GM18520 (cell line): Measurements from ENCODE around the gene UBE2G1.
"Not testable (repeated sequence)": the region's sequence is repeated elsewhere in the genome, so short reads cannot be mapped to it uniquely, and the experiment has no call there.

Experiments used
- ATAC-seq: cut with Tn5 transposase; IDR thresholded peaks from one replicate; pipeline ENCODE4 v1.9.1; 2021; ENCODE audit not compliant: unreplicated experiment

The UBE2G1 gene

DNA sequence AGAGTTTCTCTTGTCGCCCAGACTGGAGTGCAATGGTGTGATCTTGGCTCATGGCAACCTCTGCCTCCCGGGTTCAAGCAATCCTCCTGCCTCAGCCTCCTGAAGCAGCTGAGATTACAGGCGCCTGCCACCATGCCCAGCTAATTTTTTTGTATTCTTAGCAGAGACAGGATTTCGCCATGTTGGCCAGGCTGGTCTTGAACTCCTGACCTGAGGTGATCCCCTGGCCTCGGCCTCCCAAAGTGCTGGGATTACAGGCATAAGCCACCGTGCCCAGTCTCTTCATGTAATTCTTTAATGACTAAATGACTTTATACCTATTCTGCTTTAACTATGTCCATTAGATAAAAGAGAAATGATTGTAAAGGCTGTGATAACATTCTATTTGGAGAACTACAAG, 111.2 kb downstream of the UBE2G1 start:
- not testable (repeated sequence) for ATAC-seq

DNA sequence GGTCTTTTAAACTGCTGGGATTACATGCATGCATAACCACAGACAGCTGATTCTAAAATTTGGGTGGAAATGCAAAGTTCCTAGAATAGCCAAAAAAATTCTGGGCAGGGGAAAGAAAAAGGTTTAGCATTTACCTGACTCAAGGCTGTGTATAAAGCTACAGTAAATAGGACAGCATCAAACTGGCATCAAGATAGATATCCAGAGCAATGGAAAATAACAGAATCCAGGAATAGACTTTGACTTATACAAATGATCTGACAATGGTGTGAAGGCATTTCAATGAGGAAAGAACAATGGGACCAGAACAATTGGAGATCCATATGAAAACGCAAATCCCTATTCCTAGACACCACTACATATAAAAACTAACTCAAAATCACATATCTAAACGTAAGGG, 115.6 kb downstream of the UBE2G1 start:
- ATAC-seq: no peak

GRCh38 chr17:4249452-4250029, 116.9 kb downstream of the UBE2G1 start:
- ATAC-seq: no peak

DNA sequence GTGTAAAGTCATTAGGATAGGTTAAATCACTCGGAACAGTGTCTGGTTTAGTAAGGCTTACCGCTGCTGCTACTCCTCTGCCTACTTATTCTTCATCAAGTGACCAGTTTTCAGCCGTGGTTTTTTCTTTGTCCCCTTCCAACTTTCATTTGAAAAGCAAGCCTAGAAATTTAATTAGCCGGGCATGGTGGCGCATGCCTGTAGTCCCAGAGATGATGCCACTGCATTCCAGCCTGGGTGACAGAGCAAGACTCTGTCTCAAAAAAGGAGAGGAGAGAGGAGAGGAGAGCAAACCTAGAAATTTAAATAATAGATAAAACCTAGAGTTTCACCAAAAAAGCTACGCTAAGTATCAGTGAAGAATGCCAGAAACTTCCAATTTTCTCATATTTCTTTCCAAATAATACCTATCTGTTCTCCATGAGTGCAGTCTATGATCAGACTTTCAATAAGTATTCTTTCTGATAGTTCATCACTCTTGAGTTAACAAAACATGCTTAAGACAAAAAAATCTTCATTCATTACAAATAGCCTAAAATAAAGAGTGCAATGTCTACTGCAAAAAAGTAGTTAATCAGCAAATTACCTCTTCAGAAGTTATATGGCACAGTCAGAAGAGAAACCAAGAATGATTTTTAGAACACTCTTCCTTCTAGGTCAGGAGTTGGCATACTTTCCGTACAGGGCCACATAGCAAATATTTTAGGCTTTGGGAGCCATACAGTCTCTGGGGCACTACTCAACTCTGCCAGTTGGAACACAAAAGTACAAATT, 117.8 kb downstream of the UBE2G1 start:
- no peak for ATAC-seq

GRCh38 chr17:4247971-4248388, 118.5 kb downstream of the UBE2G1 start:
- no peak for ATAC-seq

- no peak for ATAC-seq
Observed at GRCh38 chr17:4247361-4247970, 119.0 kb downstream of the UBE2G1 start.

- no peak for ATAC-seq
Observed at GRCh38 chr17:4246674-4247073, 119.8 kb downstream of the UBE2G1 start.

DNA sequence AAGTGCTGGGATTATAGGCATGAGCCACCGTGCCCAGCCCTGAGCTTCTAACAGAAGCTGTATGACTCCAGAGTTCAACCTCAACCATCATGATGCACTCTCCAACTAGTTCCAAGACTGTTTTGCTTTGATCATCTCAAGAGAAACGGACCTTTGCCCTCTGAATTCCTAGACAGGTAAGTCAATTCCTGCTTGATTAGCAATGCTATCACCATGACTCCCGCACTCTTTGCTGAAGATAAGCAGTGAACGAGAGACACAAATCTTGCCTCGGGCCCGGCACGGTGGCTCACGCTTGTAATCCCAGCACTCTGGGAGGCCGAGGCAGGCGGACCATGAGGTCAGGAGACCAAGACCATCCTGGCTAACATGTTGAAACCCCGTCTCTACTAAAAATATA, 124.9 kb downstream of the UBE2G1 start:
- no peak for ATAC-seq

- no peak for ATAC-seq
Observed at GRCh38 chr17:4236456-4236855, 130.0 kb downstream of the UBE2G1 start.

GRCh38 chr17:4235372-4236279, 130.8 kb downstream of the UBE2G1 start:
- no peak for ATAC-seq

GRCh38 chr17:4234401-4234800, 132.1 kb downstream of the UBE2G1 start:
- no peak for ATAC-seq

DNA sequence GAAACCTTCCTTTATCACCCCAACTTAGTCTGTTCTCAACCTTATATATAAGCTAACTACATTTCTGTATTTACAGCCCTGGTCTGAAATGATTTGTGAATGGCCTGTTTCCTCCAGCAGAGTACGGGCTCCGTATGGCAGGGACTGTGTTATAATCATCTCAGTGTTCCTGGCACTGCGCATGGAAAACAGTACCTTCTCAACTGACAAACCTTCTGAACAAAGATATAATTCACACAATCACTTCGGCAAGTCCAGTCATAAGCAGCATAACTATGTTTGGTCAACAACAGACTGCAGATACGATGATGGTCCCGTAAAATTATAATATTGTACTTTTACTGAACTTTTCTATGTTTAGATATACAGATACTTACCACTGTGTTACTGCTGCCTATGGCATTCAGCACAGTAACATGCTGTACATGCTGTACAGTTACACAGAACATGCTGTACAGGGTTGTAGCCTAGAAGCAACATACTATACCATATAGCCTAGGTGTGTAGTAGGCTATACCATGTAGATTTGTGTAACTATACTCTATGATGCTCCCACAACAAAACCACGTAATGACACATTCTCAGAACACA, 132.7 kb downstream of the UBE2G1 start:
- no peak for ATAC-seq

DNA sequence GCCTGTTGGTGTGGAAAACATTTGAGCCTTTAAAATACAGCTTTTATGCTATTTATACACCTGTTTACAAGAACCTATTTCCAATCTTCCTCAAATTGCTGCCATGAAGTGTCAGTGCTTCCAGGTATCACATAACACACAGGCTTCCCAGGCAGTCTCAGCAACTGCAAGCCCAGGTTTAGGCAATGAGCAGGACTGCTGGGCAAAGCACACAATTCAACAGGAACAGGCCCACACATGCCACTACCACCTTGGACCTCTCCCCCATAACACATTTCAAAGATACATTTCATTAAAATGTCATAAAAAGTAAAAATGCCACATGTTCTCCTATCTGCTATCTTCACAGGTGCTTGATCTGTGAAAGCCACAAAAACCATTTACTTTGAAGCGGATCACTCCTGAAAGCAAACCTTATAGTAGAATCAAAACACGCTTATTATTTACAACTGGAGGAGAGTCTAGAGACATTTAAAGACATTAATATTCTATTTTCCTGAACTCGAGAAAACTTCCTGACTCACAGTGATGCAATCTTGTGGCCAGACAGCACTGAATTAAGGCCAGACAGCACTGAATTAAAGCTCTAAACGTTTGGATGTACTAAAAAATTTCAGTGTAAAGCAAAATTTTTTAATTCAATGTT, 134.2 kb downstream of the UBE2G1 start:
- no peak for ATAC-seq

DNA sequence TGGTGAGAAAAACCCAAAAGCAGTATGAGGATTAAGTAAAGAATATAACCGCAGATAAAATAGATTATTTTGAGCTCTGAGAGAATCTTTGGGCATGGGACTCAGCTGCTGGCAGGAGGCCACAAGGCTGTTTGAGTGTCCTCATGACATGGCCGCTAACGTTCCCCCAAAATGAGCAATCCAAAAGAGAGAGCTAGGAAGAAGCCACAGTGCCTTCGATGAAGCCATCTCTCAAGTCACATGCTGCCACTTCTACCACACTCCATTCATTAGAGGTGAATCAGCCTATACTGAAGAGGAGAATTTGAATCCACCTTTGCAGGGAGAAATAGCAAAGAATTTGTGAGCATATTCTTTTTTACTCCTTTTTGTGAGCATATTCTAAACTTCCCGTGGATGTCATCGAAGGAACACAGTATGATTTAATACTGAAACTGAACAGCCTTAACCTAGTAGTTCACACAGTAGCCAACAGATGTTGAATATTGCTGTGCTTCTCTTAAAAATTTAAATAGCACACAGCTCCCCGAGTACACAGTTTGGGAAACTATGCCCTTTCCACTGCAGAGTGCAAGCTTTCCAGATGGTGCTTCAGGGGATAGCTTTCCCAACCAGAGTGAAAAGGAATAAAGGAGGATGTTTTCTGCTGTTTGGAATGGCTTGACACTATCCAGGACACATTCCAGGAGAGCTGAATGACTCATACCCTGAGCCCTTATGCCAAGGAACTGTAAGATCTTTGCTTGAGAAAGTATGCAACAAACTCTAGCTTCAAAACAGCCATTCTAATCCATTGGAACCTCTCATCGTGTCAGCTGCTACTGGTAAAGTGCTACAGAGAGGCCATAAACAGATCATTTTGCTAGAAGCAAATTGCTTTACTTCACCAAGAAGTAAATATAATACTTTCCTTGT, 136.6 kb downstream of the UBE2G1 start:
- no peak for ATAC-seq

DNA sequence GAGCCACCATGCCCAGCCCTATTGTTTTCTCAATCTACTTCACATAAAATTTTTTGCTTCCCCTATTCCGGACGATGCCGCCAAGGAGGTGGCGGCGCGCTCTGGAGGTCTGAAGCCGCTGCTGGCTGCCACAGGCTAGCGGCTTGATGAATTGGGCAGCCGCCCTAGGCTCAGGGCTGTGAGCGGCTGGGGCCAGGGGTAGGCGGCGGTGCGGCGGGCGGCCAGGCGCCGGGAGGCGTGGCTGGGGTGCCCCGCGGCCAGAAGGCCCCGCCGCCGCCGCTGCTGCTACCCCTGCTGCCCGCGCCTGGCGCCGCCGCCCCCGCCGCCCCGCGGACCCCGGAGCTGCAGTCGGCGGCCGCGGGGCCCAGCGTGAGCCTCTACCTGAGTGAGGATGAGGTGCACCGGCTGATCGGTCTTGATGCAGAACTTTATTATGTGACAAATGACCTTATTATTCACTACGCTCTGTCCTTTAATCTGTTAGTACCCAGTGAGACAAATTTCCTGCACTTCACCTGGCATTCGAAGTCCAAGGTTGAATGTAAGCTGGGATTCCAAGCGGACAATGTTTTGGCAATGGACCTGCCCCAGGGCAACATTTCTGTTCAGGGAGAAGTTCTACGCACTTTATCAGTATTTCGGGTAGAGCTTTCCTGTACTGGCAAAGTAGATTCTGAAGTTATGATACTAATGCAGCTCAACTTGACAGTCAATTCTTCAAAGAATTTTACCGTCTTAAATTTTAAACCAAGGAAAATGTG, 144.4 kb downstream of the UBE2G1 start:
- ATAC-seq: no peak

- ATAC-seq: no peak
Observed at GRCh38 chr17:4221163-4221562, 145.3 kb downstream of the UBE2G1 start.

GRCh38 chr17:4220655-4221054, 145.8 kb downstream of the UBE2G1 start:
- ATAC-seq: no peak
